Fibroblast of mammary gland (primary cell): ENCODE measurements around the gene PODNL1.
A peak's percentile ranks its signal among the peaks of the same experiment; 100 is the strongest.

ENCODE experiments used
- DNase-seq: peaks from one replicate; pipeline ENCODE4 v3.0.0-alpha.2; 2010; ENCODE audit warnings: low read depth
- H3K4me3 ChIP-seq: 2 replicates; pipeline ENCODE4 v1.5.1; 2011; ENCODE audit warnings: low read depth, mild to moderate bottlenecking, low read length, moderate library complexity; ENCODE audit not compliant: control insufficient read depth
- TF ChIP-seq, protein P1 (sequence below): conservative IDR thresholded peaks from 2 replicates; pipeline ENCODE4 v1.5.1; 2011; ENCODE audit warnings: low read depth, low read length, inconsistent platforms; ENCODE audit not compliant: control insufficient read depth, insufficient read depth

PODNL1 gene

DNA sequence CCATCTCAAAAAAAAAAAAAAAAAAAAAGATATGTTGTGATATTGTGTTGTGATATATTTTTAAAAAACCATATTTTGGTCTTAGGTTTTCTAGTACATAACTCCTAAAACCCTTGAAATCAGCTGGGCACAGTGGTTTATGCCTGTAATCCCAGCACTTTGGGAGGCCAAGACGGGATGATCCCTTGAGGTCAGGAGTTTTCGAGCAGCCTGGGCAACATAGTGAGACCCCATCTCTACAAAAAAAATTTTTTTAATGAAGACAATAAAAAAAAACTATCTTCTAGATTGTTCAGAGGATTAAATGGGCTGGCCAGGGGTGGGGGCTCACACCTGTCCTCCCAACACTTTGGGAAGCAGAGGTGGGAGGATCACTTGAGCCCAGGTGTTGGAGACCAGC is 12.8 kb upstream of the PODNL1 start:
- H3K4me3 ChIP-seq: no peak overlapping the region
- no peak for DNase-seq
- TF ChIP-seq, protein P1, sequence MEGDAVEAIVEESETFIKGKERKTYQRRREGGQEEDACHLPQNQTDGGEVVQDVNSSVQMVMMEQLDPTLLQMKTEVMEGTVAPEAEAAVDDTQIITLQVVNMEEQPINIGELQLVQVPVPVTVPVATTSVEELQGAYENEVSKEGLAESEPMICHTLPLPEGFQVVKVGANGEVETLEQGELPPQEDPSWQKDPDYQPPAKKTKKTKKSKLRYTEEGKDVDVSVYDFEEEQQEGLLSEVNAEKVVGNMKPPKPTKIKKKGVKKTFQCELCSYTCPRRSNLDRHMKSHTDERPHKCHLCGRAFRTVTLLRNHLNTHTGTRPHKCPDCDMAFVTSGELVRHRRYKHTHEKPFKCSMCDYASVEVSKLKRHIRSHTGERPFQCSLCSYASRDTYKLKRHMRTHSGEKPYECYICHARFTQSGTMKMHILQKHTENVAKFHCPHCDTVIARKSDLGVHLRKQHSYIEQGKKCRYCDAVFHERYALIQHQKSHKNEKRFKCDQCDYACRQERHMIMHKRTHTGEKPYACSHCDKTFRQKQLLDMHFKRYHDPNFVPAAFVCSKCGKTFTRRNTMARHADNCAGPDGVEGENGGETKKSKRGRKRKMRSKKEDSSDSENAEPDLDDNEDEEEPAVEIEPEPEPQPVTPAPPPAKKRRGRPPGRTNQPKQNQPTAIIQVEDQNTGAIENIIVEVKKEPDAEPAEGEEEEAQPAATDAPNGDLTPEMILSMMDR: no peak

DNA sequence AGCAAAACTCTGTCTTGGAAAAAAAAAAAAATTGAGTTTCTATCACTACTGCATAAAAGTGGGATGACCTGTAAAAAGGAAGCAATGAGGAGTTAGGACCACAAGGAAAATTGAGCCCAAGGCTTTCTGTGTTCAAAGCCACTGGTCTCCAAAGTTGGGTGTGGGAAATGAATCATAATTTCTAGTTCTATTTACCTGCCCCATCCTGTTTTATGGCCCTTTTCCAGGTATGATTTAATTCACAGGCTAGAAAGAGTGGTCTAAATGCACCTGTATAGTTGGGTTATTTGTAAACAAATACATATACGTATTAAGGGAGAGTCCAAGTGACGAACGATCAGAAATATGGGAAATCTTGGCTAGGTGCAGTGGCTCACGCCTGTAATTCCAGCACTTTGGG is 8.2 kb upstream of the PODNL1 start:
- TF ChIP-seq, protein P1: no peak
- no peak overlapping the region for H3K4me3 ChIP-seq
- DNase-seq: no peak

DNA sequence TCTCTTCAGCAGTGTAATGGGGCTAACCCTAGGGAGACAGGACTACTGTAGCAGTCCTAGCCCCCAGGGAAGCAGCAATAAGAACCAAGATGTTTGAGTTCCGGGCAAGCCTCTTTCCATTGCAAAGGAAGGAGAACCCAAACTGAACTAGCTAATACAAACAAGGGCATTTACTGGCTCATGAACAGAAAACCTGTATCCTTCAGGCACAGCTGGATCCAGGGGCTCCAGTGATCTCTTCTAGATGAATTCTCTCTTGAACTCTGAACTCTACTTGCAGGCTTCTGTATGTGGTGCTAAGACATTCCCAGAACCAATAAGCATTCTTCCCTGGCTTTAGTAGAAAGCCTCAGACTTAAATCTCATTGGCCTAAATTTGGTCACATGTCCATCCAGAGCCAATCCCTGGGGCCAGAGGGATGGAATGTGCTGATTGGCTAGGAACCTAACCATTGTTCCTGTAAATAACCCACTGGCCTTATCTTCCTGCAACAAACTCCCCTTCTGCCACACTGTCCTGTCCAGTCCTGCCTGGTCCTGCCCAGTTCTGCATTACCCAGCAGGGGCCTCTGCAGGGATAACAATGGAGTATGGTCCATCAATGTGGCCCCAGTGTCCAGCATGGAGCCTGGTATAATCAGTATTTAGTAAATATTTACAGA is 3.9 kb upstream of the PODNL1 start:
- TF ChIP-seq, protein P1: no peak
- H3K4me3 ChIP-seq: no peak overlapping the region
- peak; percentile 20 for DNase-seq

DNA sequence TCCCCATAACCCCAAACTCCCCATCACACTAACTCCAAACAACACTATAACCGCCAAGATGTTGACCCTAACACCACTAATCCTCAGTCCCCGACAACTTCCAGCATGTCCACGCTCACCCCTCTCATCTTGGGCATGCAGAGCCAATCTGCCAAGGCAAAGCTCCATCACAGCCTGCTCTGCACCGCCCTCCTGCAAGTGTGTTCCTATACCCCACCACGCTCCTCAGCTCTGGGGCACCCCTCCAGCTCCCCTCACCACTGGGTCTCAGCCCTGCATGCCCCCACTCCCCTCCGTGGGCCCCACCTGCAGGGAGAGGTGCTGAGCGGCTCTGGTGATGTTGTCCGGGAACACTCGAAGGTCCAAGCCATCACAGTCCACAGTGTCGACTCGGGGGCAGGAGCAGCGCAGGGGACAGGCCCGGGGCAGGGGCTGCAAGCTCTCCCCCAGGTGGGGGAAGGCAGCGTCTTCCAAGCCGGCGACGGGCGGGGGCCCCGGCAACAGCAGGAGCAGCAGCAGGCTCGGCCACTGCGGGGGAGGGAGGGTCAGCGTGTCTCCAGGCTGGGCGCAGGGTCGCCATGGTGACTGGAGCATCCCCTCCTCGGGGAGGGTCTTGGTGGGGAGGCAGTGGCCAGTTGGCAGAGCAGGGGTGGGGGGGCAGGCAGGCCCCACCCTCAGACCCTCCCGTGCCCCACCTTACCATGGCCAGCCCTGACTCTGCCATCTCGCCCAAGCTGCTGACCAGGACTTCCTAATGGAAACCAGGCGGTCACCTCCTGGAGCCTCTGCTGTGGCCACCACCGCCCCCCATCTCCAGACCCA is 527 bp downstream of the PODNL1 start:
- no peak for DNase-seq
- TF ChIP-seq, protein P1: no peak
- peak overlapping the region; percentile 25 for H3K4me3 ChIP-seq

DNA sequence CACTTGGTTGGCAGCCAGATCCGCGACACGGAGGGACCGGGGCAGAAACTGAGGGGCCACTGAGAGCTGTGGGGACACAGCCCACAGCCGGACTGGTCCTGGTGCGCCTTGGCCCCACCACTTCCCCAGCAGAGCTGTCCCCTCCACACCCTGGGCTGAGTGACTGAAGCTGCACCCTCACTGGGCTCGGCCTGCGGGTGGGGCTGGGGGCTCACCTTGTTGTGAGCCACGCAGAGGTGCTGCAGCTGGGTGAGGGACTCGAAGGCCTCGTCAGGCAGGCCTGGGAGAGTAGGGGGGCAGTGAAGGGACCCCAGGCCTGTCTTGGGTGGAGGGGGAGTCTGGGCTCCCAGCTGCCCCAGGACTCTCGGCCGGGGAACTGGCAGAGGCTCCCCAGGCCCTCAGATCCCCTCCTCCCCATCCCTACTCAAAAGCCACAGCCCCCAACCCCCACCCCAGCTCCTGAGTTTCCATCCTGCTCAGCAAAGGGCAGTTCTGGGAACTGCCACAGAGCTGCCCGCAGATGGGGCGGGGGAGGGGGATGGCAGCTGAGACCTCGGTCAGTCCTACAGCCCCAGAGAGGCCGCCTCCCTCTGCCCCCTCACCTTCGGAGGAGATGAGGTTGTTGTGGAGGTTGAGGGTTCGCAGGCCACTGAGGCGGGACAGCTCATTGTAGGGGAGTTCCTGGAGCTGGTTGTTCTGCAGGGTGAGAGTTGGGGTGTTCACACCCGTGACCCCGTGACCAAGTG is 2.3 kb downstream of the PODNL1 start:
- TF ChIP-seq, protein P1: no peak
- DNase-seq: no peak
- no peak overlapping the region for H3K4me3 ChIP-seq

DNA sequence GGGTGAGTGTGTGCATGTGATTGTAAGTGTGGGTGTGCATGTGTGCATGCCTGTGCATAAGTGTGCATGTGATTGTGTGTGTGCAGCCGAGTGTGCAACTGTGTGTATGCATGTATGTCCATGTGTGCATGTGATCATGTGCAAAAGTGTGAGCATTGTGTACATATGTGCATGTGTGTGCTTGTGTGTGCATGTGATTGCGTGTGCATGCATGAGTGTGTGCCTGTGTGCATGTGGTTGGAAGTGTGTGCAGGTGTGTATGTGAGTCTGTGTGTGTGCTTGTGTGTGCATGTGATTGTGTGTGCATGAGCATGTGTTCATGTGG is 3.5 kb downstream of the PODNL1 start:
- H3K4me3 ChIP-seq: no peak overlapping the region
- no peak for DNase-seq
- TF ChIP-seq, protein P1: no peak
